ENCODE results near the gene PRODH2.

PRODH2 gene

GRCh38 chr19:35792312-35792711, 20.3 kb downstream of the PRODH2 start:
- no peak for TF ChIP-seq CTCF (IDR thresholded peaks at IDR 0.05; ENCODE audit: poor library complexity, severe bottlenecking)
- DNase-seq (ENCODE audit: low spot score) (no peak), ATAC-seq (ENCODE audit: low read depth) (no peak)
- no peaks in the 10 kb centered on the region for H3K36me3 ChIP-seq (ENCODE audit: low read depth)
- H3K27me3 ChIP-seq (ENCODE audit: insufficient read depth, poor library complexity, severe bottlenecking), result no peaks in the 10 kb centered on the region
- H3K27ac ChIP-seq (ENCODE audit: poor library complexity, severe bottlenecking), result no peak overlapping the region
- no peak overlapping the region for H3K4me3 ChIP-seq (ENCODE audit: severe bottlenecking)
- no peaks in the 10 kb centered on the region for H3K4me1 ChIP-seq (ENCODE audit: insufficient read depth, poor library complexity, severe bottlenecking)
- no peaks in the 10 kb centered on the region for H3K9me3 ChIP-seq (ENCODE audit: severe bottlenecking)

- no peak for ATAC-seq (ENCODE audit: low read depth)
- no peak for TF ChIP-seq CTCF (IDR thresholded peaks at IDR 0.05; ENCODE audit: poor library complexity, severe bottlenecking)
- Histone ChIP-seq H3K4me3 (ENCODE audit: severe bottlenecking) (no peak overlapping the region), H3K36me3 (ENCODE audit: low read depth) (no peaks in the 10 kb centered on the region), H3K27me3 (ENCODE audit: insufficient read depth, poor library complexity, severe bottlenecking) (no peaks in the 10 kb centered on the region), H3K9me3 (ENCODE audit: severe bottlenecking) (no peaks in the 10 kb centered on the region), H3K27ac (ENCODE audit: poor library complexity, severe bottlenecking) (no peak overlapping the region), H3K4me1 (ENCODE audit: insufficient read depth, poor library complexity, severe bottlenecking) (no peaks in the 10 kb centered on the region)
- DNase-seq (ENCODE audit: low spot score), result peak; percentile 57
Observed at GRCh38 chr19:35791814-35792279, 20.8 kb downstream of the PRODH2 start.

GRCh38 chr19:35790981-35791813, 21.4 kb downstream of the PRODH2 start:
- Histone ChIP-seq H3K9me3 (ENCODE audit: severe bottlenecking) (no peaks in the 10 kb centered on the region), H3K27me3 (ENCODE audit: insufficient read depth, poor library complexity, severe bottlenecking) (no peaks in the 10 kb centered on the region), H3K27ac (ENCODE audit: poor library complexity, severe bottlenecking) (no peak overlapping the region), H3K4me3 (ENCODE audit: severe bottlenecking) (no peak overlapping the region), H3K4me1 (ENCODE audit: insufficient read depth, poor library complexity, severe bottlenecking) (no peaks in the 10 kb centered on the region), H3K36me3 (ENCODE audit: low read depth) (no peaks in the 10 kb centered on the region)
- 0 out of 3 replicates have a peak, but pooled peaks have one; percentile 7 for ATAC-seq (ENCODE audit: low read depth)
- DNase-seq (ENCODE audit: low spot score), result no peak
- TF ChIP-seq CTCF (IDR thresholded peaks at IDR 0.05; ENCODE audit: poor library complexity, severe bottlenecking), result no peak

GRCh38 chr19:35789978-35790944, 22.4 kb downstream of the PRODH2 start:
- DNase-seq (ENCODE audit: low spot score) (no peak), ATAC-seq (ENCODE audit: low read depth) (no peak)
- Histone ChIP-seq H3K36me3 (ENCODE audit: low read depth) (no peaks in the 10 kb centered on the region), H3K4me1 (ENCODE audit: insufficient read depth, poor library complexity, severe bottlenecking) (no peaks in the 10 kb centered on the region), H3K9me3 (ENCODE audit: severe bottlenecking) (no peaks in the 10 kb centered on the region), H3K27ac (ENCODE audit: poor library complexity, severe bottlenecking) (no peak overlapping the region), H3K4me3 (ENCODE audit: severe bottlenecking) (no peak overlapping the region), H3K27me3 (ENCODE audit: insufficient read depth, poor library complexity, severe bottlenecking) (no peaks in the 10 kb centered on the region)
- no peak for TF ChIP-seq CTCF (IDR thresholded peaks at IDR 0.05; ENCODE audit: poor library complexity, severe bottlenecking)
